Stimulated activated CD8-positive, alpha-beta memory T cell treated with anti-CD3 and anti-CD28 coated beads, Interleukin-12 subunit alpha, Interleukin-12 subunit beta, amount 100 ng/mL, for 1 hour (primary cell): ENCODE results near the gene KRTAP10-12.
"Not testable (repeated sequence)": the region's sequence is repeated elsewhere in the genome, so short reads cannot be mapped to it uniquely, and the experiment has no call there.

Experiments used
- DNase-seq: peaks from one replicate; pipeline ENCODE4 v3.0.0-alpha.2; 2020; ENCODE audit warnings: low read depth

Gene KRTAP10-12

GRCh38 chr21:44670642-44671432, 26.1 kb upstream of the KRTAP10-12 start:
- no peak for DNase-seq

- DNase-seq = no peak
Observed at GRCh38 chr21:44671911-44672310, 25.1 kb upstream of the KRTAP10-12 start.

GRCh38 chr21:44677881-44678280, 19.1 kb upstream of the KRTAP10-12 start:
- DNase-seq = no peak

GRCh38 chr21:44681152-44681551, 15.8 kb upstream of the KRTAP10-12 start:
- DNase-seq = no peak

GRCh38 chr21:44681861-44682579, 15.0 kb upstream of the KRTAP10-12 start, which contains the start of gene KRTAP12-1:
KRTAP12-1 (minus strand) TSS chr21:44682163; CDS start chr21:44682123, 40 bp downstream.
- no peak for DNase-seq

- no peak for DNase-seq
Observed at GRCh38 chr21:44682580-44683151, 14.3 kb upstream of the KRTAP10-12 start.

GRCh38 chr21:44684077-44684476, 12.9 kb upstream of the KRTAP10-12 start:
- no peak for DNase-seq

- DNase-seq = no peak
Observed at GRCh38 chr21:44684483-44684882, 12.5 kb upstream of the KRTAP10-12 start.

GRCh38 chr21:44685050-44685449, 11.9 kb upstream of the KRTAP10-12 start:
- not testable (repeated sequence) for DNase-seq

GRCh38 chr21:44686000-44686781, 10.8 kb upstream of the KRTAP10-12 start:
- no peak for DNase-seq

GRCh38 chr21:44686843-44687561, 10.0 kb upstream of the KRTAP10-12 start:
- DNase-seq = no peak

GRCh38 chr21:44687671-44688070, 9.3 kb upstream of the KRTAP10-12 start:
- DNase-seq = no peak

GRCh38 chr21:44689740-44690139, 7.2 kb upstream of the KRTAP10-12 start:
- not testable (repeated sequence) for DNase-seq

- DNase-seq = no peak
Observed at GRCh38 chr21:44691686-44692085, 5.3 kb upstream of the KRTAP10-12 start.

GRCh38 chr21:44692798-44693512, 4.0 kb upstream of the KRTAP10-12 start:
- DNase-seq = no peak

- no peak for DNase-seq
Observed at GRCh38 chr21:44694776-44695175, 2.2 kb upstream of the KRTAP10-12 start.

GRCh38 chr21:44695184-44695583, 1.8 kb upstream of the KRTAP10-12 start:
- DNase-seq = no peak

GRCh38 chr21:44695641-44696040, 1.3 kb upstream of the KRTAP10-12 start:
- no peak for DNase-seq

- DNase-seq = no peak
Observed at GRCh38 chr21:44696572-44696971, 400 bp upstream of the KRTAP10-12 start.

- DNase-seq = no peak
Observed at GRCh38 chr21:44697811-44698734, 1.1 kb downstream of the KRTAP10-12 start.
